HT-29 (cell line): Measurements from ENCODE around the gene TGFBR1. TPM values are rescaled to one million over a fixed set of nuclear protein-coding genes. Genes with fewer than 3 reads are reported as not detected.

Source experiments
- DNase-seq: peaks from one replicate; pipeline ENCODE4 v3.0.0-alpha.2; 2015; ENCODE audit warnings: low spot score
- total RNA-seq: library from RNA; depleted of rRNA; stranded (reverse); fragments of >200 nt; shearing (Covaris generic); gene quantifications from 2 replicates; pipeline ENCODE4 v1.2.3, GENCODE V29; 2014

The TGFBR1 gene
- total RNA-seq, 1 experiment from 2014 or later = 4.7 TPM

- DNase-seq = no peak
Measured at GRCh38 chr9:99169982-99170761, 65.3 kb downstream of the TGFBR1 start.

GRCh38 chr9:99171225-99172123 lies 66.6 kb downstream of the TGFBR1 start:
- no peak for DNase-seq

DNA sequence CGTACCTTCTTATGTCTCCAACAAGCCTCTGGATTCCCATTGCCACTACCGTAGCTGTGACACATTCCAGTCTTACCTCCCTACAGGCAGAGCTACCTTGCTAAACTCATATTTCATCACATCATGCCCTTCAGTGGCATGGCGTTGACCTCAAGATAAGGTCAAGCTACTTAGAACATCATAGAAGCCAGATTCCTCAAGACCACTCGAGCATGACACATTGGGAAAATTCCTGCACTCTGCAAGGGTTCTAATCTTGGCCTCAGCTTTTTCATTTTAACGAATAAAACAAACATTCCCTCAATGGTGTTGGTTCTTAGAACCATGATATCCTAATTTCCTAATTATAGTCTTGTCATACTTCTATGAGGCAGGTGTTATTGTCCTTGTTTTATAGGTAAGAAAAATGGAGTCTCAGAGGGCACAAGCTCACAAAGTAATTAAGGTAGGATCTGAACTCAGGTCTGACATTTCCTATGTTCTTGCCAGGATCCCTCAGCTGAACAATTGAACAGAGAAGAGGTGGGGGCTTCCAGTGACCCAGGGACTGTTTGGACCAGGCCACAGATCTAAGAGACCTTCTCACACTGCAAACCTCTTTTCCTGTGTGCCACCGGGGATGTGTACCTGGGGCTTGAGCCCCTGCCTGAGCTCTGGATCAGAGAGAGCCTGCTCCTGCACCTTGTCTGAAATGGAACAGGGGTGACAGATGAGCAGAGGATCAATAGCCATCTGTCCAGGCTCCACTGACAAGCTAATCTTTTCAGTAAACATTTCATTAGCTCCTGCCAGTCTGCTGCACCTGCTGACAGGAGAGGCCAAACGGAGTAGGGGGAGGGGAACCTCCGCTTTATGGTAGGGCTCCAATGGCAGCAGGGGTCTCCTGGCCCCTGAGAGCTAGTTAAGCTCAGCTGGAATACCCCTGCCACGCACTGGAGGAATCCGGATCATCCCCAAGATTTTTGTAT lies 67.5 kb downstream of the TGFBR1 start:
- DNase-seq = no peak

- DNase-seq = no peak
Measured at GRCh38 chr9:99173570-99174504, 68.9 kb downstream of the TGFBR1 start.

- DNase-seq = no peak
Measured at GRCh38 chr9:99176527-99177013, 71.7 kb downstream of the TGFBR1 start.

GRCh38 chr9:99177576-99178366 lies 72.9 kb downstream of the TGFBR1 start:
- no peak for DNase-seq

DNA sequence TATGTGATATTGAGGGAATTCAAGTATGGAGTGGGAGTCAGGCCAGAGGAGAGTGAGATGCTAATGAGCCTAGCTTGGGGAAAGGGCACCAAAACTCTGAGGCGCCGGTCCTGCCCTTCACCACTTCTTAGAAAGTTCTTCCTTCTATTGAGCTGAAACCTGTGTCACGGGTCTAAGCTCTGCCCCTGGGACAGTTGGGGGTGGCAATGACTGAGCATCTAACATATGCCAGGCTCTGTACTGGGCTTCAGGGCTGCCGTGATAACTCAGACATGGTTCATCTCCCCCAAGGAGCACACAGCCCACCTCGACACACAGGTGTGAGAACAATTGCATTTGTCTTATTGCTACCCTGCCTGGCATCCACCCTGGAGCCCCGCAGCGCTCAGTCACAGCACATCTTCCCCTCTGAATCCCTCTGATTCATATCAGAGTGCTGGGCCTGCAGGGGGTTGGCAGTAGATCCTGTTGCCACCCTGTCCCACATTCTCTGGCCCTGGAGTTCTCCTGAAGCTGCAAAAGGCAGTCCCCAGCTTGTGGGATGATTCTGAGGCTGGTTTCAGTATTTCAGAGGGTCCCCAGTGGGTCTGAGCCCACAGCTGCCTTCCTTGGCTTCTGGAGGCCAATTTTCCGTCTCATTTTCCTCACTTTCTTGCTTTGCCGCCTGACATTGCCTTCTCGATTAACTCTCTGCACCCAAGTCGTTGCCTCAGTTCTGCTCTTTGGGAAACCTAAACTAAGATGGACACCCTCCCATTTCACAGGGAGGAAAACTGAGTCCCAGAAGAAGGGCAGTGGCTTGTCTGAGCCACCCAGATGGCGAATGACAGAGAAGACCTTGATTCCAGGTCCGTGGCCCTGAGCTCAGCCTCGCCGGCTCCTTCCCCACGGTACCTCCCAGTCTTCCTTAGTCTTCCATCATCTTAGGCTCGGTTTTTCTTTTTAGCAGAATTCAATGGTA lies 74.3 kb downstream of the TGFBR1 start:
- no peak for DNase-seq

- DNase-seq = no peak
Measured at GRCh38 chr9:99180199-99180598, 75.3 kb downstream of the TGFBR1 start.

GRCh38 chr9:99180662-99181061 lies 75.7 kb downstream of the TGFBR1 start:
- no peak for DNase-seq

- DNase-seq = no peak
Measured at GRCh38 chr9:99181206-99181605, 76.3 kb downstream of the TGFBR1 start.

- DNase-seq = no peak
Measured at GRCh38 chr9:99181621-99182020, 76.7 kb downstream of the TGFBR1 start.

GRCh38 chr9:99182356-99182755 lies 77.4 kb downstream of the TGFBR1 start:
- no peak for DNase-seq

- DNase-seq = no peak
Measured at GRCh38 chr9:99183616-99184015, 78.7 kb downstream of the TGFBR1 start.

- DNase-seq = no peak
Measured at GRCh38 chr9:99184110-99184474, 79.2 kb downstream of the TGFBR1 start.

GRCh38 chr9:99184475-99185347 lies 79.8 kb downstream of the TGFBR1 start:
- DNase-seq = peak; percentile 89

DNA sequence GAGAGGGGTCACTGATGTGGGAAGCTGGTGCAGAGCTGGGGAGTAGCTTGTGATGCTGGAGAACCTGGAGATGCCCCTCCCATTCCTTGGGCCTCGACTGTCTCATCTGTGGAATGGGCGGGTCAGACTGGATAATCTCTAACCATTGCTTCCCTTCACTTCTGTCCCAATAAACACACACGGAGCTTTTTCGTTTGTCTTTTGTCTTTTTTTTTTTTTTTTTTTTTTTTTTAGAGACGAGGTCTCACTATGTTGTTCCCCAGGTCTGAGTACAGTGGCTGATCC lies 80.4 kb downstream of the TGFBR1 start:
- no peak for DNase-seq

GRCh38 chr9:99185934-99186333 lies 81.0 kb downstream of the TGFBR1 start:
- DNase-seq = no peak

DNA sequence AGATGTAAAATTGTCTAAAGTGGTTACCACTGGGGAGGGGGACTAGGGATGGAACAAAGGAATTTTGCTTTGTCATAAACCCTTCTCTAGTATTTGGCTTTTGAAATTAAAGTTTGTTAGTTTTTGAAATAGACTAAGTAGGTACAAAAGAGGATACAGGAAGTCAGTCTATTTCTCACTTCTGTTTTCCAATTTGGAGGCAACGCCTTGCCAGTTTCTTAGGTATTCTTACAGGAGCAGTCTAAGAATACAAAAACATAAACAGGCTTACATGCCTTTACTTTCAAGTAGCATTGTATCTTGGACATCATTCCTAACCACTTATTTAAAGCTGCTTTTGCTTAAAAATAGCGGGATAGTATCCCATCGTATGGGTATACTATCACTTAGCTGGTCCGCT lies 82.4 kb downstream of the TGFBR1 start:
- DNase-seq = no peak
